H1 (cell line): ENCODE measurements around the gene FRS2. TPM values are rescaled to one million over a fixed set of nuclear protein-coding genes. Genes with fewer than 3 reads are reported as not detected.

Source experiments
- BRCA1 ChIP-seq: IDR thresholded peaks from 2 replicates; pipeline ENCODE4 v1.6.1; 2012; ENCODE audit warnings: low read depth, low read length, improper control_type of control experiment
- CREB1 ChIP-seq: IDR thresholded peaks from 2 replicates; pipeline ENCODE4 v1.6.1; 2012; ENCODE audit warnings: inconsistent platforms
- EGR1 ChIP-seq: IDR thresholded peaks from 2 replicates; pipeline ENCODE4 v1.6.1; 2011; ENCODE audit warnings: low read depth, low read length, borderline replicate concordance
- TAF7 ChIP-seq: optimal IDR thresholded peaks from 2 replicates; pipeline ENCODE3; 2011; ENCODE audit warnings: low read depth, mild to moderate bottlenecking, inconsistent platforms, low read length, moderate library complexity, borderline replicate concordance
- polyA plus RNA-seq, 7 experiments: library from polyadenylated mRNA; depleted of rRNA in 3 of 7; stranded (reverse) in 5 of 7; unstranded in 2 of 7; fragments of >200 nt in 5 of 7; fragments of 200-250 nt in 2 of 7; gene quantifications; 1 replicate in 5 of 7; 2 replicates in 1 of 7; 4 replicates in 1 of 7; pipeline versions ENCODE4 v1.2.1 to v1.2.3, GENCODE V29; 2011 to 2013; ENCODE audit warnings: missing spikeins in 2 of 7, mixed read lengths in 2 of 7
- total RNA-seq: library from RNA; stranded (reverse); fragmentation: NEBNext Ultra II Directional; extraction: Animal tissue kit (Norgen Biotek cat#: 25700); gene quantifications from 2 replicates; pipeline ENCODE4 v1.2.1, GENCODE V29; 2021
- TF ChIP-seq, protein P1 (sequence below): fragments of 300-600 bp; sonication (generic); IDR thresholded peaks from 2 replicates; pipeline ENCODE4 v1.7.1; 2012; ENCODE audit warnings: low read length, moderate library complexity, mild to moderate bottlenecking, inconsistent platforms; ENCODE audit not compliant: insufficient replicate concordance
- TF ChIP-seq, protein P2 (sequence below): IDR thresholded peaks from 2 replicates; pipeline ENCODE4 v1.6.1; 2011; ENCODE audit warnings: low read depth, mild to moderate bottlenecking, low read length; ENCODE audit not compliant: insufficient read depth

Gene FRS2
- total and polyA plus RNA-seq, 2 of the 8 experiments (the other 6 are each of a cell fraction or from before 2014, with no cell fraction given), result 10.3 to 35.8 TPM

DNA sequence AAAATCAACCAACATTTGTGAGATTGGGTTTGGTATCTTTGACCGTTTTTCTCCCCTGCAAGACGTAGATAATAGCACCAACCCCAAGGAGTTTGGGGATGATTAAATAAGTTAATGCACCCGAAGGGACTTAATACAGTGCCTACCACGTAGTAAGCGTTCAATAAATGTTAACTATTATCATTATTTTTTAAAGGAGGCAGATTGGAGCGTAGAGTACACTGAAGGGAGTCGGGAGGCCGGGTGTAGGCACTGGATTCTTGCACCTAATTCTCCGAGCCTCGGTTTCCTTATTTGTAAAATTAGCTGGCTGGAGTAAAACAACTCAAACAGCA is 367 bp upstream of the FRS2 start (continued):
- TF ChIP-seq, protein P1, sequence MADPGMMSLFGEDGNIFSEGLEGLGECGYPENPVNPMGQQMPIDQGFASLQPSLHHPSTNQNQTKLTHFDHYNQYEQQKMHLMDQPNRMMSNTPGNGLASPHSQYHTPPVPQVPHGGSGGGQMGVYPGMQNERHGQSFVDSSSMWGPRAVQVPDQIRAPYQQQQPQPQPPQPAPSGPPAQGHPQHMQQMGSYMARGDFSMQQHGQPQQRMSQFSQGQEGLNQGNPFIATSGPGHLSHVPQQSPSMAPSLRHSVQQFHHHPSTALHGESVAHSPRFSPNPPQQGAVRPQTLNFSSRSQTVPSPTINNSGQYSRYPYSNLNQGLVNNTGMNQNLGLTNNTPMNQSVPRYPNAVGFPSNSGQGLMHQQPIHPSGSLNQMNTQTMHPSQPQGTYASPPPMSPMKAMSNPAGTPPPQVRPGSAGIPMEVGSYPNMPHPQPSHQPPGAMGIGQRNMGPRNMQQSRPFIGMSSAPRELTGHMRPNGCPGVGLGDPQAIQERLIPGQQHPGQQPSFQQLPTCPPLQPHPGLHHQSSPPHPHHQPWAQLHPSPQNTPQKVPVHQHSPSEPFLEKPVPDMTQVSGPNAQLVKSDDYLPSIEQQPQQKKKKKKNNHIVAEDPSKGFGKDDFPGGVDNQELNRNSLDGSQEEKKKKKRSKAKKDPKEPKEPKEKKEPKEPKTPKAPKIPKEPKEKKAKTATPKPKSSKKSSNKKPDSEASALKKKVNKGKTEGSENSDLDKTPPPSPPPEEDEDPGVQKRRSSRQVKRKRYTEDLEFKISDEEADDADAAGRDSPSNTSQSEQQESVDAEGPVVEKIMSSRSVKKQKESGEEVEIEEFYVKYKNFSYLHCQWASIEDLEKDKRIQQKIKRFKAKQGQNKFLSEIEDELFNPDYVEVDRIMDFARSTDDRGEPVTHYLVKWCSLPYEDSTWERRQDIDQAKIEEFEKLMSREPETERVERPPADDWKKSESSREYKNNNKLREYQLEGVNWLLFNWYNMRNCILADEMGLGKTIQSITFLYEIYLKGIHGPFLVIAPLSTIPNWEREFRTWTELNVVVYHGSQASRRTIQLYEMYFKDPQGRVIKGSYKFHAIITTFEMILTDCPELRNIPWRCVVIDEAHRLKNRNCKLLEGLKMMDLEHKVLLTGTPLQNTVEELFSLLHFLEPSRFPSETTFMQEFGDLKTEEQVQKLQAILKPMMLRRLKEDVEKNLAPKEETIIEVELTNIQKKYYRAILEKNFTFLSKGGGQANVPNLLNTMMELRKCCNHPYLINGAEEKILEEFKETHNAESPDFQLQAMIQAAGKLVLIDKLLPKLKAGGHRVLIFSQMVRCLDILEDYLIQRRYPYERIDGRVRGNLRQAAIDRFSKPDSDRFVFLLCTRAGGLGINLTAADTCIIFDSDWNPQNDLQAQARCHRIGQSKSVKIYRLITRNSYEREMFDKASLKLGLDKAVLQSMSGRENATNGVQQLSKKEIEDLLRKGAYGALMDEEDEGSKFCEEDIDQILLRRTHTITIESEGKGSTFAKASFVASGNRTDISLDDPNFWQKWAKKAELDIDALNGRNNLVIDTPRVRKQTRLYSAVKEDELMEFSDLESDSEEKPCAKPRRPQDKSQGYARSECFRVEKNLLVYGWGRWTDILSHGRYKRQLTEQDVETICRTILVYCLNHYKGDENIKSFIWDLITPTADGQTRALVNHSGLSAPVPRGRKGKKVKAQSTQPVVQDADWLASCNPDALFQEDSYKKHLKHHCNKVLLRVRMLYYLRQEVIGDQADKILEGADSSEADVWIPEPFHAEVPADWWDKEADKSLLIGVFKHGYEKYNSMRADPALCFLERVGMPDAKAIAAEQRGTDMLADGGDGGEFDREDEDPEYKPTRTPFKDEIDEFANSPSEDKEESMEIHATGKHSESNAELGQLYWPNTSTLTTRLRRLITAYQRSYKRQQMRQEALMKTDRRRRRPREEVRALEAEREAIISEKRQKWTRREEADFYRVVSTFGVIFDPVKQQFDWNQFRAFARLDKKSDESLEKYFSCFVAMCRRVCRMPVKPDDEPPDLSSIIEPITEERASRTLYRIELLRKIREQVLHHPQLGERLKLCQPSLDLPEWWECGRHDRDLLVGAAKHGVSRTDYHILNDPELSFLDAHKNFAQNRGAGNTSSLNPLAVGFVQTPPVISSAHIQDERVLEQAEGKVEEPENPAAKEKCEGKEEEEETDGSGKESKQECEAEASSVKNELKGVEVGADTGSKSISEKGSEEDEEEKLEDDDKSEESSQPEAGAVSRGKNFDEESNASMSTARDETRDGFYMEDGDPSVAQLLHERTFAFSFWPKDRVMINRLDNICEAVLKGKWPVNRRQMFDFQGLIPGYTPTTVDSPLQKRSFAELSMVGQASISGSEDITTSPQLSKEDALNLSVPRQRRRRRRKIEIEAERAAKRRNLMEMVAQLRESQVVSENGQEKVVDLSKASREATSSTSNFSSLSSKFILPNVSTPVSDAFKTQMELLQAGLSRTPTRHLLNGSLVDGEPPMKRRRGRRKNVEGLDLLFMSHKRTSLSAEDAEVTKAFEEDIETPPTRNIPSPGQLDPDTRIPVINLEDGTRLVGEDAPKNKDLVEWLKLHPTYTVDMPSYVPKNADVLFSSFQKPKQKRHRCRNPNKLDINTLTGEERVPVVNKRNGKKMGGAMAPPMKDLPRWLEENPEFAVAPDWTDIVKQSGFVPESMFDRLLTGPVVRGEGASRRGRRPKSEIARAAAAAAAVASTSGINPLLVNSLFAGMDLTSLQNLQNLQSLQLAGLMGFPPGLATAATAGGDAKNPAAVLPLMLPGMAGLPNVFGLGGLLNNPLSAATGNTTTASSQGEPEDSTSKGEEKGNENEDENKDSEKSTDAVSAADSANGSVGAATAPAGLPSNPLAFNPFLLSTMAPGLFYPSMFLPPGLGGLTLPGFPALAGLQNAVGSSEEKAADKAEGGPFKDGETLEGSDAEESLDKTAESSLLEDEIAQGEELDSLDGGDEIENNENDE, result no peak
- TF ChIP-seq CREB1, result no peak
- no peak for TF ChIP-seq EGR1
- TF ChIP-seq, protein P2, sequence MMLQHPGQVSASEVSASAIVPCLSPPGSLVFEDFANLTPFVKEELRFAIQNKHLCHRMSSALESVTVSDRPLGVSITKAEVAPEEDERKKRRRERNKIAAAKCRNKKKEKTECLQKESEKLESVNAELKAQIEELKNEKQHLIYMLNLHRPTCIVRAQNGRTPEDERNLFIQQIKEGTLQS, result no peak
- no peak for TF ChIP-seq TAF7
- no peak for TF ChIP-seq BRCA1
- TF ChIP-seq, all 59 proteins: peak for 0
